Stimulated activated CD8-positive, alpha-beta memory T cell treated with anti-CD3 and anti-CD28 coated beads, Interleukin-12 subunit alpha, Interleukin-12 subunit beta, amount 100 ng/mL, for 1 hour (primary cell): Measurements from ENCODE around the gene ZNF155.

ENCODE experiments used
- DNase-seq: peaks from one replicate; pipeline ENCODE4 v3.0.0-alpha.2; 2020; ENCODE audit warnings: low read depth

ZNF155 gene

GRCh38 chr19:44005973-44006372, 22.0 kb downstream of the ZNF155 start:
- no peak for DNase-seq

- no peak for DNase-seq
These were observed 23.5 kb downstream of the ZNF155 start for GRCh38 chr19:44007473-44007872.

GRCh38 chr19:44010468-44010867, 26.5 kb downstream of the ZNF155 start:
- DNase-seq: no peak

GRCh38 chr19:44019498-44019897, 35.5 kb downstream of the ZNF155 start:
- no peak for DNase-seq

- DNase-seq: no peak
These were observed 37.2 kb downstream of the ZNF155 start for GRCh38 chr19:44021221-44021620.

GRCh38 chr19:44024900-44025216, 40.9 kb downstream of the ZNF155 start:
- DNase-seq: no peak

GRCh38 chr19:44025217-44025936, 41.4 kb downstream of the ZNF155 start, which contains the start of gene ZNF222:
ZNF222 (plus strand) TSS chr19:44025379; CDS start chr19:44025437, 58 bp downstream.
- DNase-seq: peak; percentile 55

GRCh38 chr19:44026622-44027021, 42.6 kb downstream of the ZNF155 start:
- DNase-seq: no peak

GRCh38 chr19:44032001-44032610, 48.1 kb downstream of the ZNF155 start:
- no peak for DNase-seq

GRCh38 chr19:44042147-44042546, 58.2 kb downstream of the ZNF155 start:
- no peak for DNase-seq
